H9 (cell line): Measurements from ENCODE around the gene ST14. TPM values are rescaled to one million over a fixed set of nuclear protein-coding genes. Genes with fewer than 3 reads are reported as not detected.

ENCODE experiments used
- DNase-seq: peaks from one replicate; pipeline ENCODE4 v3.0.0-alpha.2; 2017
- H2AFZ ChIP-seq: one replicate; pipeline ENCODE4 v1.6.1; 2013; ENCODE audit warnings: mild to moderate bottlenecking, low read length, control low read depth, moderate library complexity
- H2AK5ac ChIP-seq: 2 replicates; pipeline ENCODE4 v1.6.1; 2013; ENCODE audit warnings: low read length, control low read depth, mixed read lengths; ENCODE audit not compliant: insufficient read length
- H2BK120ac ChIP-seq: one replicate; pipeline ENCODE4 v1.6.1; 2013; ENCODE audit warnings: low read depth, mild to moderate bottlenecking, low read length, control low read depth, inconsistent platforms; ENCODE audit not compliant: poor library complexity, severe bottlenecking
- H2BK12ac ChIP-seq: 2 replicates; pipeline ENCODE4 v1.6.1; 2013; ENCODE audit warnings: low read length, control low read depth, mixed read lengths, low read depth; ENCODE audit not compliant: insufficient read length
- H2BK15ac ChIP-seq: 2 replicates; pipeline ENCODE4 v1.6.1; 2013; ENCODE audit warnings: low read depth, low read length, control low read depth
- H2BK20ac ChIP-seq: one replicate; pipeline ENCODE4 v1.6.1; 2013; ENCODE audit warnings: low read depth, mild to moderate bottlenecking, low read length, control low read depth, inconsistent platforms; ENCODE audit not compliant: poor library complexity, severe bottlenecking
- H2BK5ac ChIP-seq: 2 replicates; pipeline ENCODE4 v1.6.1; 2013; ENCODE audit warnings: low read length, control low read depth, mixed read lengths; ENCODE audit not compliant: insufficient read length
- H3K14ac ChIP-seq: 2 replicates; pipeline ENCODE4 v1.6.1; 2013; ENCODE audit warnings: low read length, control low read depth; ENCODE audit not compliant: insufficient read depth
- H3K18ac ChIP-seq: 2 replicates; pipeline ENCODE4 v1.6.1; 2013; ENCODE audit warnings: low read depth, mild to moderate bottlenecking, mixed read lengths, low read length, control low read depth; ENCODE audit not compliant: insufficient read length
- H3K23ac ChIP-seq: 2 replicates; pipeline ENCODE4 v1.6.1; 2013; ENCODE audit warnings: low read length, control low read depth, mixed read lengths, low read depth; ENCODE audit not compliant: insufficient read length
- H3K23me2 ChIP-seq: 2 replicates; pipeline ENCODE4 v1.6.1; 2013; ENCODE audit warnings: low read depth, mild to moderate bottlenecking, mixed read lengths, low read length, control low read depth; ENCODE audit not compliant: insufficient read length, poor library complexity, severe bottlenecking
- H3K27ac ChIP-seq: 2 replicates; pipeline ENCODE4 v1.5.1; 2013; ENCODE audit warnings: low read length, control low read depth, mixed read lengths, low read depth; ENCODE audit not compliant: insufficient read length
- H3K27me3 ChIP-seq: 2 replicates; pipeline ENCODE4 v1.6.1; 2013; ENCODE audit warnings: low read length, control low read depth, inconsistent platforms; ENCODE audit not compliant: insufficient read depth
- H3K4ac ChIP-seq: 2 replicates; pipeline ENCODE4 v1.6.1; 2013; ENCODE audit warnings: low read depth, mild to moderate bottlenecking, control low read depth, inconsistent platforms, low read length, moderate library complexity
- H3K4me1 ChIP-seq: 2 replicates; pipeline ENCODE4 v1.6.1; 2013; ENCODE audit warnings: low read length, control low read depth, inconsistent platforms; ENCODE audit not compliant: insufficient read depth
- H3K4me2 ChIP-seq: 2 replicates; pipeline ENCODE4 v1.6.1; 2013; ENCODE audit warnings: low read length, control low read depth, mixed read lengths; ENCODE audit not compliant: insufficient read length, insufficient read depth
- H3K56ac ChIP-seq: 2 replicates; pipeline ENCODE4 v1.6.1; 2013; ENCODE audit warnings: low read depth, mild to moderate bottlenecking, mixed read lengths, low read length, control low read depth; ENCODE audit not compliant: insufficient read length
- H3K79me1 ChIP-seq: 2 replicates; pipeline ENCODE4 v1.6.1; 2013; ENCODE audit warnings: low read depth, mild to moderate bottlenecking, moderate library complexity, low read length, control low read depth, inconsistent platforms; ENCODE audit not compliant: insufficient read depth, poor library complexity, severe bottlenecking
- H3K79me2 ChIP-seq: 2 replicates; pipeline ENCODE4 v1.6.1; 2013; ENCODE audit warnings: low read length, control low read depth, inconsistent platforms; ENCODE audit not compliant: insufficient read depth
- H3K9ac ChIP-seq: 2 replicates; pipeline ENCODE4 v1.6.1; 2013; ENCODE audit warnings: low read length, control low read depth, mixed read lengths; ENCODE audit not compliant: insufficient read length; ENCODE audit errors: extremely low read depth
- H3K9me3 ChIP-seq: one replicate; pipeline ENCODE4 v1.6.1; 2013; ENCODE audit warnings: low read depth, low read length, inconsistent platforms; ENCODE audit not compliant: control insufficient read depth
- H3T11ph ChIP-seq: one replicate; pipeline ENCODE4 v1.6.1; 2013; ENCODE audit warnings: mild to moderate bottlenecking, low read length, control low read depth, inconsistent platforms
- H4K20me1 ChIP-seq: one replicate; pipeline ENCODE4 v1.6.1; 2013; ENCODE audit not compliant: control insufficient read depth, insufficient read length, insufficient read depth
- H4K5ac ChIP-seq: 2 replicates; pipeline ENCODE4 v1.6.1; 2013; ENCODE audit warnings: low read depth, mild to moderate bottlenecking, mixed read lengths, low read length, control low read depth; ENCODE audit not compliant: insufficient read length
- H4K8ac ChIP-seq: replicated peaks from 2 replicates; pipeline ENCODE4 v1.6.1; 2013; ENCODE audit warnings: low read length, control low read depth, mixed read lengths, low read depth; ENCODE audit not compliant: insufficient read length
- H4K91ac ChIP-seq: 2 replicates; pipeline ENCODE4 v1.6.1; 2013; ENCODE audit warnings: low read depth, mild to moderate bottlenecking, moderate library complexity, mixed read lengths, low read length, control low read depth; ENCODE audit not compliant: insufficient read length
- H3K27ac Mint-ChIP-seq, 3 experiments: 2 replicates in 2 of 3; 3 replicates in 1 of 3; pipeline ENCODE4 v1.8.0; 2020 to 2021; ENCODE audit warnings: mixed read lengths in 3 of 3, mild to moderate bottlenecking in 1 of 3, moderate library complexity in 1 of 3
- H3K27me3 Mint-ChIP-seq: 2 replicates; pipeline ENCODE4 v1.8.0; 2021; ENCODE audit warnings: low read depth, mild to moderate bottlenecking, moderate library complexity, mixed read lengths
- H3K36me3 Mint-ChIP-seq, 3 experiments: 2 replicates in 2 of 3; 3 replicates in 1 of 3; pipeline ENCODE4 v1.8.0; 2020 to 2021; ENCODE audit warnings: low read depth in 3 of 3, mixed read lengths in 3 of 3; ENCODE audit not compliant: insufficient read depth in 1 of 3
- H3K4me1 Mint-ChIP-seq, 2 experiments: 2 replicates each; pipeline ENCODE4 v1.8.0; 2020; ENCODE audit warnings: mixed read lengths in 2 of 2
- H3K4me3 Mint-ChIP-seq, 2 experiments: 2 replicates in 1 of 2; 3 replicates in 1 of 2; pipeline ENCODE4 v1.8.0; 2020 to 2021; ENCODE audit warnings: mild to moderate bottlenecking in 2 of 2, mixed read lengths in 2 of 2, moderate library complexity in 1 of 2
- H3K9me3 Mint-ChIP-seq, 2 experiments: 2 replicates in 1 of 2; 3 replicates in 1 of 2; pipeline ENCODE4 v1.8.0; 2020; ENCODE audit warnings: mild to moderate bottlenecking in 2 of 2, mixed read lengths in 2 of 2, moderate library complexity in 1 of 2
- WGBS: extraction: QIAGEN DNeasy Blood & Tissue Kit; methylation state at CpG from one replicate; pipeline ENCODE4 v1.1.7; 2013; ENCODE audit warnings: missing lambda C conversion rate, low lambda C conversion rate, mixed read lengths; ENCODE audit not compliant: insufficient read length; ENCODE audit errors: extremely low coverage; 5-methylcytosine and 5-hydroxymethylcytosine counted together
- total RNA-seq: library from RNA; stranded (reverse); gene quantifications from 2 replicates; pipeline ENCODE4 v1.2.1, GENCODE V29; 2021
- TF ChIP-seq, protein P1 (sequence below): fragments of 200-600 bp; sonication (generic); conservative IDR thresholded peaks from 3 replicates; pipeline ENCODE4 v1.8.0; 2021; ENCODE audit warnings: antibody characterized with exemption, mild to moderate bottlenecking

ST14 gene
- total RNA-seq, 1 experiment from 2014 or later: 22.4 TPM

DNA sequence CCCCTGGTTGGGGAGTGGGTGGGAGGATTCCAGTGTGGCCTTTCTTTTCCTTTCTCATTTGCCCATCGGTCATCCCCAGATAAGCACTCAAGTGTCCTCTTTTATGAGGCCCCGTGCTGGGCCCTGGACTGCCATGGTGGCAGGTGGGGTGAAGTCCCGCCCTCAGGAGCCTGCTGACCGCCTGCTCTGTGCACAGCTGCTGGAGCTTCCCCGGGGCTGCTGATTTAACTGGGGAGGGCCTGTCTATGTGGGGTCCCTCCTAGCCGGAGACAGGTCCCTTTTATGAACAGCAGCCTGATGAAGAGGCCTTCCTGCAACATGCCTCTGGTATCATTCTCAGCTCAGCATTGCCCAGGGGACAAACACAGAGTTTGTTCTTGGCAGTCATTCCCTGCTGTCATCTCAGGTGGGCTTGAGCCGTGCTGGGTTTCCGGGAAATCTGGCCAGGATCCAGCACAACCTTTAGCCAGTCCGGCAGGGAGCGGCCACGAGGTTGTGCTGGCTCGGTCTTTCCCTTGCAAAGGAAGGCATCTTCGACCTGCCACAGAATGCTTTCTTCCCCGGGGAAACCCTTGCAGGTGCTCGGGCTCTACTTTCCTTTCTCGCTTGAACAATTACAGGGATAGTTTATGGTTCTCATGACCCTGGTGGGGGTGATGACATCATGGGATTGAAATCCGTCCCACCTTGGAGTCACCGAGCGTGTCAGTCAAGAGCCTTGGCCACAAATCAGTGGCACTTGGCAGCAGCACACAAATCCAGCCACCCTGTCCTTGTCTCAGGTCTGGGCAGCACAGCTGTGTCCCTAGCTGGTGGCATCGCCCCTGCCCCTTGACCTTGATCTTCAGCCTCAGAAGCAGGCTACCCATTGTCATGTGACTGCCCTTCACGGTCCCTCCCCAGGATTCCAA, 20.1 kb downstream of the ST14 start:
- Histone ChIP-seq H4K91ac (no peak overlapping the region), H2BK120ac (no peak overlapping the region), H4K8ac (no peak overlapping the region), H2BK15ac (no peak overlapping the region), H2AK5ac (no peak overlapping the region), H2BK5ac (no peak overlapping the region), H4K20me1 (peaks cover 3% of the 10 kb centered on the region), H3K4me2 (no peak overlapping the region), H3T11ph (no peak overlapping the region), H4K5ac (no peak overlapping the region), H3K79me1 (no peaks in the 10 kb centered on the region), H3K9ac (no peak overlapping the region), H3K14ac (no peak overlapping the region), H2BK20ac (no peak overlapping the region), H3K18ac (no peak overlapping the region), H3K4ac (no peak overlapping the region), H3K79me2 (no peaks in the 10 kb centered on the region), H3K23me2 (no peaks in the 10 kb centered on the region), H3K23ac (no peak overlapping the region), H3K9me3 (no peaks in the 10 kb centered on the region), H3K4me1 (peaks cover 4% of the 10 kb centered on the region; the same call in 1 of the 2 replicates), H3K27me3 (no peaks in the 10 kb centered on the region), H2BK12ac (no peak overlapping the region), H2AFZ (no peak overlapping the region), H3K27ac (no peak overlapping the region), H3K56ac (no peak overlapping the region)
- Mint-ChIP-seq H3K36me3 (peaks cover under 1 to 6% (median 2%) of the 10 kb centered on the region in 3 experiments; a peak in 3 of 7 replicates), H3K4me3 (no peak overlapping the region), H3K4me1 (peaks cover 13 to 16% of the 10 kb centered on the region in 2 experiments), H3K27me3 (peaks cover 4% of the 10 kb centered on the region), H3K9me3 (peaks cover 4 to 6% of the 10 kb centered on the region in 2 experiments; a peak in 4 of 5 replicates), H3K27ac (no peak overlapping the region; a peak in 1 of 7 replicates)
- no CpG with 5 or more reads among the region's 21 CpGs for WGBS
- TF ChIP-seq, protein P1, sequence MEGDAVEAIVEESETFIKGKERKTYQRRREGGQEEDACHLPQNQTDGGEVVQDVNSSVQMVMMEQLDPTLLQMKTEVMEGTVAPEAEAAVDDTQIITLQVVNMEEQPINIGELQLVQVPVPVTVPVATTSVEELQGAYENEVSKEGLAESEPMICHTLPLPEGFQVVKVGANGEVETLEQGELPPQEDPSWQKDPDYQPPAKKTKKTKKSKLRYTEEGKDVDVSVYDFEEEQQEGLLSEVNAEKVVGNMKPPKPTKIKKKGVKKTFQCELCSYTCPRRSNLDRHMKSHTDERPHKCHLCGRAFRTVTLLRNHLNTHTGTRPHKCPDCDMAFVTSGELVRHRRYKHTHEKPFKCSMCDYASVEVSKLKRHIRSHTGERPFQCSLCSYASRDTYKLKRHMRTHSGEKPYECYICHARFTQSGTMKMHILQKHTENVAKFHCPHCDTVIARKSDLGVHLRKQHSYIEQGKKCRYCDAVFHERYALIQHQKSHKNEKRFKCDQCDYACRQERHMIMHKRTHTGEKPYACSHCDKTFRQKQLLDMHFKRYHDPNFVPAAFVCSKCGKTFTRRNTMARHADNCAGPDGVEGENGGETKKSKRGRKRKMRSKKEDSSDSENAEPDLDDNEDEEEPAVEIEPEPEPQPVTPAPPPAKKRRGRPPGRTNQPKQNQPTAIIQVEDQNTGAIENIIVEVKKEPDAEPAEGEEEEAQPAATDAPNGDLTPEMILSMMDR: no peak
- no peak for DNase-seq
